Lung (tissue), 12 donors: Measurements from ENCODE around the gene HSPA1L. TPM values are rescaled to one million over a fixed set of nuclear protein-coding genes. Genes with fewer than 3 reads are reported as not detected.
"Not testable (repeated sequence)": the region's sequence is repeated elsewhere in the genome, so short reads cannot be mapped to it uniquely, and the experiment has no call there.

ENCODE experiments used
- ATAC-seq: fragments of 200-7000 bp; cut with Tn5 transposase; one replicate; pipeline ENCODE4 v1.9.1; 2020; ENCODE audit warnings: moderate number of reproducible peaks; ENCODE audit not compliant: insufficient read depth, low FRiP score
- DNase-seq, 3 donors: peaks; one replicate each; pipeline ENCODE4 v3.0.0-alpha.2; 2013 to 2017
- H3K27ac ChIP-seq, 2 donors: one replicate each; pipeline ENCODE4 v1.5.1; 2013; ENCODE audit warnings: mild to moderate bottlenecking in 2 of 2, moderate library complexity in 2 of 2, control low read depth in 1 of 2, inconsistent platforms in 1 of 2, low read depth in 1 of 2, low read length in 1 of 2
- H3K27me3 ChIP-seq, 3 donors: one replicate each; pipeline ENCODE4 v1.5.1; 2013; ENCODE audit warnings: low read length in 2 of 3; ENCODE audit not compliant: control insufficient read depth in 3 of 3, insufficient read depth in 3 of 3
- H3K36me3 ChIP-seq, 4 donors: one replicate each; pipeline ENCODE4 v1.5.1; 2013; ENCODE audit warnings: low read length in 4 of 4, mild to moderate bottlenecking in 1 of 4, moderate library complexity in 1 of 4; ENCODE audit not compliant: control insufficient read depth in 4 of 4, insufficient read depth in 4 of 4
- H3K4me1 ChIP-seq, 5 donors: one replicate each; pipeline ENCODE4 v1.5.1; 2013; ENCODE audit warnings: low read length in 5 of 5, mild to moderate bottlenecking in 2 of 5, moderate library complexity in 1 of 5; ENCODE audit not compliant: control insufficient read depth in 5 of 5, insufficient read depth in 5 of 5
- H3K4me3 ChIP-seq: one replicate; pipeline ENCODE4 v1.5.1; 2013; ENCODE audit warnings: mild to moderate bottlenecking, control low read depth, moderate library complexity
- H3K9ac ChIP-seq, 2 donors: one replicate each; pipeline ENCODE4 v1.5.1; 2013; ENCODE audit warnings: low read length in 2 of 2, control low read depth in 1 of 2; ENCODE audit not compliant: insufficient read depth in 1 of 2
- H3K9me3 ChIP-seq, 4 donors: one replicate each; pipeline ENCODE4 v1.5.1; 2013; ENCODE audit warnings: low read length in 3 of 4, mild to moderate bottlenecking in 1 of 4, moderate library complexity in 1 of 4; ENCODE audit not compliant: control insufficient read depth in 4 of 4, insufficient read depth in 3 of 4
- CTCF ChIP-seq: IDR thresholded peaks from 2 replicates; pipeline ENCODE4 v1.5.1; 2012; ENCODE audit warnings: mild to moderate bottlenecking; ENCODE audit errors: control extremely low read depth, extremely low read depth
- WGBS, 2 donors: extraction: QIAGEN DNeasy Blood & Tissue Kit; methylation state at CpG; one replicate each; pipeline ENCODE4 v1.1.7; 2013; 5-methylcytosine and 5-hydroxymethylcytosine counted together
- polyA plus RNA-seq, 2 donors: library from polyadenylated mRNA; stranded (reverse); fragments of 200-250 nt; gene quantifications; one replicate each; pipeline ENCODE4 v1.2.1, GENCODE V29; 2013
- total RNA-seq, 2 donors: library from RNA; depleted of rRNA in 1 of 2; stranded (reverse); fragments of >200 nt in 1 of 2; gene quantifications; one replicate each; pipeline ENCODE4 v1.2.1, GENCODE V29; 2014 to 2021
- donor health status: control.
- donor health status: control.
- donor health status: Bipolar disorder and iron deficiency.
- donor health status: healthy.
- donor health status: DM: yes; HTN: yes; CAD: no.

HSPA1L gene
- total and polyA plus RNA-seq, 4 donors, result 1.0 to 2.3 (median 1.6) TPM

- 93 to 95% methylated on average over 3 of the region's 3 CpGs for WGBS, 2 donors
- H3K9me3 ChIP-seq, result no peaks in the 10 kb centered on the region
- H3K9ac ChIP-seq, result no peak overlapping the region
- H3K27ac ChIP-seq, result no peak overlapping the region
- TF ChIP-seq CTCF, result no peak
- H3K4me1 ChIP-seq, result no peaks in the 10 kb centered on the region
- DNase-seq, result no peak
- H3K36me3 ChIP-seq, result peaks cover 5 to 11% (median 7%) of the 10 kb centered on the region in 4 donors
- no peak for ATAC-seq
- no peaks in the 10 kb centered on the region for H3K27me3 ChIP-seq
- H3K4me3 ChIP-seq, result no peak overlapping the region
These were observed 29.4 kb upstream of the HSPA1L start for GRCh38 chr6:31844507-31844906.

- 94 to 95% methylated on average over 9 of the region's 9 CpGs for WGBS, 2 donors
- H3K9ac ChIP-seq, result no peak overlapping the region
- peaks cover 16 to 30% (median 27%) of the 10 kb centered on the region in 4 donors for H3K36me3 ChIP-seq
These were observed 27.0 kb upstream of the HSPA1L start for GRCh38 chr6:31842053-31842452.

GRCh38 chr6:31839779-31840126 is 24.7 kb upstream of the HSPA1L start:
- H3K9ac ChIP-seq, H3K27me3 ChIP-seq, H3K27ac ChIP-seq, DNase-seq, H3K9me3 ChIP-seq, ATAC-seq, H3K4me3 ChIP-seq: not testable (repeated sequence)
- Histone ChIP-seq H3K4me1 (peaks cover 7 to 24% (median 11%) of the 10 kb centered on the region in 5 donors), H3K36me3 (peaks cover 16 to 38% (median 32%) of the 10 kb centered on the region in 4 donors)
- WGBS, 2 donors, result 91 to 96% methylated on average over 8 of the region's 8 CpGs

More at GRCh38 chr6:31842053-31842452, 27.0 kb upstream of the HSPA1L start:
- Histone ChIP-seq H3K4me1 (peaks cover under 1 to 11% (median 7%) of the 10 kb centered on the region in 5 donors), H3K9me3 (no peaks in the 10 kb centered on the region), H3K27me3 (no peaks in the 10 kb centered on the region), H3K4me3 (no peak overlapping the region), H3K27ac (no peak overlapping the region)
- ATAC-seq, result no peak
- no peak for TF ChIP-seq CTCF
- no peak for DNase-seq

- H3K36me3 ChIP-seq, result peaks cover 16 to 39% (median 32%) of the 10 kb centered on the region in 4 donors
- no peak overlapping the region for H3K4me3 ChIP-seq
- no peak for TF ChIP-seq CTCF
- H3K9me3 ChIP-seq, result no peaks in the 10 kb centered on the region
- H3K9ac ChIP-seq, result no peak overlapping the region
- H3K4me1 ChIP-seq, result peaks cover 7 to 24% (median 11%) of the 10 kb centered on the region in 5 donors
- H3K27ac ChIP-seq, result no peak overlapping the region
- WGBS, 2 donors, result 87 to 96% methylated on average over 3 of the region's 3 CpGs
- ATAC-seq (no peak), DNase-seq (no peak)
- no peaks in the 10 kb centered on the region for H3K27me3 ChIP-seq
These were observed 23.9 kb upstream of the HSPA1L start for GRCh38 chr6:31838968-31839367.

GRCh38 chr6:31838114-31838553 is 23.1 kb upstream of the HSPA1L start:
- DNase-seq, ATAC-seq, H3K27me3 ChIP-seq, H3K4me3 ChIP-seq, H3K9ac ChIP-seq, H3K27ac ChIP-seq, H3K9me3 ChIP-seq: not testable (repeated sequence)
- H3K4me1 ChIP-seq, result peaks cover 7 to 24% (median 11%) of the 10 kb centered on the region in 5 donors
- WGBS, 2 donors, result 83 to 87% methylated on average over 9 of the region's 9 CpGs
- H3K36me3 ChIP-seq, result peaks cover 16 to 39% (median 32%) of the 10 kb centered on the region in 4 donors
